GM12878 (cell line): ENCODE data around the gene ID4.

Experiments used
- CTCF ChIP-seq, 3 experiments: IDR thresholded peaks in 2 of 3; conservative IDR thresholded peaks in 1 of 3; 2 replicates each; pipeline ENCODE4 v1.5.1; 2011; ENCODE audit warnings: low read depth in 3 of 3, low read length in 3 of 3, mild to moderate bottlenecking in 3 of 3, control low read depth in 2 of 3, moderate library complexity in 2 of 3, inconsistent platforms in 1 of 3, mixed read lengths in 1 of 3; ENCODE audit not compliant: control insufficient read depth in 2 of 3, insufficient read depth in 1 of 3; ENCODE audit errors: extremely low read depth in 1 of 3
- EGR1 ChIP-seq, 2 experiments: IDR thresholded peaks; 1 replicate in 1 of 2; 2 replicates in 1 of 2; pipeline ENCODE4 v1.6.1; 2011 to 2012; ENCODE audit warnings: low read depth in 2 of 2, low read length in 2 of 2, borderline replicate concordance in 1 of 2, mild to moderate bottlenecking in 1 of 2, moderate library complexity in 1 of 2
- ELK1 ChIP-seq: IDR thresholded peaks from 2 replicates; pipeline ENCODE4 v1.6.1; 2012; ENCODE audit warnings: low read depth, low read length, improper control_type of control experiment
- NFYA ChIP-seq: IDR thresholded peaks from 2 replicates; pipeline ENCODE4 v1.6.1; 2011; ENCODE audit warnings: low read depth, mild to moderate bottlenecking, low read length, improper control_type of control experiment, borderline replicate concordance
- NFYB ChIP-seq: IDR thresholded peaks from 2 replicates; pipeline ENCODE4 v1.6.1; 2011; ENCODE audit warnings: low read depth, mild to moderate bottlenecking, low read length, improper control_type of control experiment, moderate library complexity; ENCODE audit not compliant: insufficient read depth
- POLR2AphosphoS5 ChIP-seq: IDR thresholded peaks from 2 replicates; pipeline ENCODE4 v1.6.1; 2011; ENCODE audit warnings: mild to moderate bottlenecking, low read length, inconsistent platforms
- RAD21 ChIP-seq: IDR thresholded peaks from 2 replicates; pipeline ENCODE4 v1.6.1; 2011; ENCODE audit warnings: mild to moderate bottlenecking, low read depth, low read length, moderate library complexity; ENCODE audit not compliant: insufficient read depth
- REST ChIP-seq: IDR thresholded peaks from 2 replicates; pipeline ENCODE4 v1.6.1; 2012; ENCODE audit warnings: mild to moderate bottlenecking, low read depth, low read length
- SP1 ChIP-seq: IDR thresholded peaks from one replicate; pipeline ENCODE4 v1.6.1; 2011; ENCODE audit warnings: low read depth, low read length
- USF1 ChIP-seq: IDR thresholded peaks from 2 replicates; pipeline ENCODE4 v1.6.1; 2011; ENCODE audit warnings: borderline replicate concordance, low read depth, mild to moderate bottlenecking, moderate library complexity, mixed read lengths, low read length; ENCODE audit not compliant: insufficient read depth; ENCODE audit errors: extremely low read length
- YY1 ChIP-seq: IDR thresholded peaks from 2 replicates; pipeline ENCODE4 v1.6.1; 2011; ENCODE audit warnings: low read depth, mild to moderate bottlenecking, low read length
- ZNF24 ChIP-seq: fragments of 450-650 bp; IDR thresholded peaks from 2 replicates; pipeline ENCODE4 v1.6.1; 2017; ENCODE audit warnings: antibody characterized with exemption, mild to moderate bottlenecking
- TF ChIP-seq, protein P1 (sequence below): IDR thresholded peaks from 2 replicates; pipeline ENCODE4 v1.6.1; 2012; ENCODE audit warnings: low read depth, low read length, improper control_type of control experiment
- TF ChIP-seq, protein P2 (sequence below): fragments of 450-650 bp; IDR thresholded peaks from 2 replicates; pipeline ENCODE4 v1.6.1; 2016; ENCODE audit warnings: mild to moderate bottlenecking

DNA sequence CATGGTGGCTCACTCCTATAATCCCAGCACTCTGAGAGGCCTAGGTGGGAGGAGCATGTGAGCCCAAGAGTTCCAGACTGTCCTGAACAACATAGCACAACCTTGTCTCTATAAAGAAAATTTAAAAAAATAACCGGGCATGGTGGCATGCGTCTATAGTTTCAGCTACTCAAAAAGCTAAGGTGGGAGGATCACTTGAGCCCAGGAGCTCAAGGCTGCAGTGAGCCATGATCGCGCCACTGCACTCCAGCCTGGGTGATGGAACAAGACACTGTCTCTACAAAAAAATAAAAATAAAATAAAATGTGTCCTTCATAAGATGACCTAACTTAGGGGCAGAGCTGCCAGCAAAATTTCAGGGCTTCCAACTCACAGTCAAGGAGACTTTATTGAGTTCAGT lies 12.6 kb downstream of the ID4 start:
- TF ChIP-seq EGR1 (IDR thresholded peaks at IDR 0.05; ENCODE audit: borderline replicate concordance in 1 of 2, low read depth in 2 of 2, low read length in 2 of 2) (no peak), CTCF (IDR thresholded peaks at IDR 0.05 in 2 of 3, conservative IDR thresholded peaks at IDR 0.05 in 1 of 3; ENCODE audit: control insufficient read depth in 2 of 3, extremely low read depth in 1 of 3, insufficient read depth in 1 of 3, low read depth in 3 of 3, low read length in 3 of 3) (no peak), SP1 (no peak), ELK1 (no peak), POLR2AphosphoS5 (no peak), NFYB (no peak), RAD21 (no peak), ZNF24 (no peak), REST (no peak), YY1 (no peak), USF1 (no peak), NFYA (no peak)
- TF ChIP-seq, protein P1, sequence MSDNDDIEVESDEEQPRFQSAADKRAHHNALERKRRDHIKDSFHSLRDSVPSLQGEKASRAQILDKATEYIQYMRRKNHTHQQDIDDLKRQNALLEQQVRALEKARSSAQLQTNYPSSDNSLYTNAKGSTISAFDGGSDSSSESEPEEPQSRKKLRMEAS, result no peak
- TF ChIP-seq, protein P2, sequence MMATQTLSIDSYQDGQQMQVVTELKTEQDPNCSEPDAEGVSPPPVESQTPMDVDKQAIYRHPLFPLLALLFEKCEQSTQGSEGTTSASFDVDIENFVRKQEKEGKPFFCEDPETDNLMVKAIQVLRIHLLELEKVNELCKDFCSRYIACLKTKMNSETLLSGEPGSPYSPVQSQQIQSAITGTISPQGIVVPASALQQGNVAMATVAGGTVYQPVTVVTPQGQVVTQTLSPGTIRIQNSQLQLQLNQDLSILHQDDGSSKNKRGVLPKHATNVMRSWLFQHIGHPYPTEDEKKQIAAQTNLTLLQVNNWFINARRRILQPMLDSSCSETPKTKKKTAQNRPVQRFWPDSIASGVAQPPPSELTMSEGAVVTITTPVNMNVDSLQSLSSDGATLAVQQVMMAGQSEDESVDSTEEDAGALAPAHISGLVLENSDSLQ, result no peak
